Caco-2 (cell line): ENCODE results near the gene ADH6. TPM values are rescaled to one million over a fixed set of nuclear protein-coding genes. Genes with fewer than 3 reads are reported as not detected.

Experiments
- BruUV-seq: library from RNA; stranded (reverse); fragments of 400-500 nt; replicated peaks from 2 replicates; lab custom pipeline; 2021; lab: Mats Ljungman, UMichigan
- CTCF ChIA-PET: fragments of 300-600 bp; sonication (Branson Sonifier 250); formaldehyde crosslinking; loops from one replicate; lab custom pipeline; 2022; ENCODE audit warnings: antibody characterized with exemption; lab: Charles Lee
- POLR2A ChIA-PET: fragments of 300-600 bp; sonication (Branson Sonifier 250); formaldehyde crosslinking; loops from one replicate; lab custom pipeline; 2022; ENCODE audit warnings: antibody characterized with exemption; lab: Charles Lee
- DNase-seq, 2 experiments: peaks; one replicate each; pipeline versions ENCODE4 v3.0.0 to v3.0.0-alpha.2; 2020 to 2022
- H3K27me3 ChIP-seq: replicated peaks from 2 replicates; pipeline ENCODE4 v1.6.0; 2011; ENCODE audit warnings: low read length; ENCODE audit not compliant: control insufficient read depth, insufficient read depth
- H3K36me3 ChIP-seq: 2 replicates; pipeline ENCODE4 v1.5.1; 2011; ENCODE audit warnings: low read length; ENCODE audit not compliant: control insufficient read depth, insufficient read depth
- H3K4me1 ChIP-seq: fragments of 250-450 bp; sonication (Bioruptor Pico); 2 replicates; pipeline ENCODE4 v1.5.1; 2020; ENCODE audit warnings: mild to moderate bottlenecking
- H3K4me3 ChIP-seq: 2 replicates; pipeline ENCODE4 v1.5.1; 2011; ENCODE audit warnings: low read depth, mild to moderate bottlenecking, control low read depth, low read length
- H3K9me3 ChIP-seq: fragments of 250-450 bp; sonication (Bioruptor Pico); 2 replicates; pipeline ENCODE4 v1.5.1; 2020; ENCODE audit warnings: mild to moderate bottlenecking, moderate library complexity
- H3K27ac Mint-ChIP-seq: one replicate; pipeline ENCODE4 v1.8.0; 2022; ENCODE audit warnings: mixed read lengths; ENCODE audit not compliant: unreplicated experiment
- H3K27me3 Mint-ChIP-seq: one replicate; pipeline ENCODE4 v1.8.0; 2022; ENCODE audit warnings: mixed read lengths; ENCODE audit not compliant: insufficient read depth, unreplicated experiment
- H3K36me3 Mint-ChIP-seq: one replicate; pipeline ENCODE4 v1.8.0; 2022; ENCODE audit warnings: mild to moderate bottlenecking, mixed read lengths; ENCODE audit not compliant: insufficient read depth, unreplicated experiment
- H3K4me1 Mint-ChIP-seq: one replicate; pipeline ENCODE4 v1.8.0; 2022; ENCODE audit warnings: low read depth, mixed read lengths; ENCODE audit not compliant: unreplicated experiment
- H3K4me3 Mint-ChIP-seq: one replicate; pipeline ENCODE4 v1.8.0; 2022; ENCODE audit warnings: mild to moderate bottlenecking, moderate library complexity, mixed read lengths; ENCODE audit not compliant: unreplicated experiment
- H3K9me3 Mint-ChIP-seq: one replicate; pipeline ENCODE4 v1.8.0; 2022; ENCODE audit warnings: mixed read lengths; ENCODE audit not compliant: unreplicated experiment
- CTCF ChIP-seq, 2 experiments: fragments of 200-600 bp in 1 of 2; IDR thresholded peaks; 1 replicate in 1 of 2; 2 replicates in 1 of 2; pipeline versions ENCODE4 v1.5.1 to v1.8.0; 2011 to 2022; ENCODE audit warnings: antibody characterized with exemption in 1 of 2, control low read depth in 1 of 2, inconsistent platforms in 1 of 2, low read depth in 1 of 2, low read length in 1 of 2, mild to moderate bottlenecking in 1 of 2, moderate library complexity in 1 of 2; ENCODE audit not compliant: insufficient read depth in 1 of 2, severe bottlenecking in 1 of 2, unreplicated experiment in 1 of 2
- intact Hi-C: fragments of 100-400 bp; cut with micrococcal nuclease; formaldehyde crosslinking; loops from one replicate; pipeline ENCODE4 v1.10.0; 2022; ENCODE audit not compliant: unreplicated experiment
- total RNA-seq: library from RNA; stranded (reverse); gene quantifications from 2 replicates; pipeline ENCODE4 v1.2.3, GENCODE V29; 2022

Gene ADH6
- total RNA-seq, 1 experiment from 2014 or later = 9.1 TPM

GRCh38 chr4:99208719-99209075 is 10.3 kb downstream of the ADH6 start:
- Histone ChIP-seq H3K27me3 (no peaks in the 10 kb centered on the region), H3K4me1 (no peaks in the 10 kb centered on the region), H3K9me3 (no peaks in the 10 kb centered on the region), H3K36me3 (no peaks in the 10 kb centered on the region; the same call in 1 of the 2 replicates), H3K4me3 (no peak overlapping the region)
- no peak overlapping the region for H3K4me3 Mint-ChIP-seq
- POLR2A ChIA-PET = no interaction called here
- no TSS peak for BruUV-seq
- H3K27me3 Mint-ChIP-seq = no peaks in the 10 kb centered on the region
- H3K36me3 Mint-ChIP-seq = peaks cover 4% of the 10 kb centered on the region
- no peak overlapping the region for H3K27ac Mint-ChIP-seq
- TF ChIP-seq CTCF (IDR thresholded peaks at IDR 0.05; ENCODE audit: insufficient read depth in 1 of 2, low read depth in 1 of 2, low read length in 1 of 2, severe bottlenecking in 1 of 2, unreplicated experiment in 1 of 2) = no peak
- peaks cover 15% of the 10 kb centered on the region for H3K4me1 Mint-ChIP-seq
- CTCF ChIA-PET = no interaction called here
- intact Hi-C loops = no loop called here
- DNase-seq = no peak
- H3K9me3 Mint-ChIP-seq = peaks cover 8% of the 10 kb centered on the region

DNA sequence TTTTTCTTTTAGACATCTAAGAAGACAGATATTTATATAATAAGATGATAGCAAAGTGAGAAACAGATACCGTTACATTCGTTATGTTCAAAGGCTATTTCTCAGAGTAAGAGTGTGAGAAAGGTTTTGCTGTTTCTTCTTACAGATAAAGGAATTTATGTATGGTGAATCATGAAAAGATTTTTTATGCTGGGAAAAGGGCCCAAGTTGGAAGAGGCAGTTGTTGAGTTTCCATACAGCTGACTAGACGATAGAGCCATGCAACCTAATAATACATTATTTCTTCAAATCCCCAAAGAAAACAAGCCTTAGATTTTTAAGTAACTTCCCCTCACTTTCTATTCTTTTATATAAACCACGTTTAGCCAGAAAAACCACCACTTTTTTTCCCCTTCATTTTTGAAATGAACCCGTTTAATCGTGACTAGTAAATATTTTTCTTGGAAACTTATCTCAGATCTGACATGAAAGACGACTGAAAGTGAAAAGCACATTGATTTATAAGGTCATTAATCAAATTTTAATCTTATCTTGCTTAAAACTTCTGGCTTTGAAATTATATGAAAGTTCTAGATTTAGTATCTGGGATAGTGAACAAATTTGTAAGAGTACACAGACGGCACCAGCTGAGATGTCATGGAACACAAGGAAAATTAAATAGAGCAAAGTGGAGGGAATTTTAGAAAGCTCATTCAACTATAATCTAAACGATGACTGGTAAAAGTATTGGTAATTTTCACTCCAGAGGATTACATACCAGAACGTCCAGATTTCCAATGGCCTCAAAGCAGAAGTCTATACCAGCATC is 10.9 kb downstream of the ADH6 start:
- Mint-ChIP-seq H3K36me3 (peaks cover 4% of the 10 kb centered on the region), H3K27me3 (no peaks in the 10 kb centered on the region), H3K4me1 (peaks cover 15% of the 10 kb centered on the region), H3K9me3 (peaks cover 8% of the 10 kb centered on the region), H3K4me3 (no peak overlapping the region), H3K27ac (no peak overlapping the region)
- no peaks in the 10 kb centered on the region for H3K9me3 ChIP-seq
- TF ChIP-seq CTCF (IDR thresholded peaks at IDR 0.05; ENCODE audit: insufficient read depth in 1 of 2, low read depth in 1 of 2, low read length in 1 of 2, severe bottlenecking in 1 of 2, unreplicated experiment in 1 of 2) = no peak
- no peak overlapping the region for H3K4me3 ChIP-seq
- CTCF ChIA-PET = no interaction called here
- POLR2A ChIA-PET = no interaction called here
- DNase-seq = no peak
- BruUV-seq = no TSS peak
- no peaks in the 10 kb centered on the region; the same call in 1 of the 2 replicates for H3K36me3 ChIP-seq
- no peaks in the 10 kb centered on the region for H3K4me1 ChIP-seq
- H3K27me3 ChIP-seq = no peaks in the 10 kb centered on the region
- intact Hi-C loops = no loop called here

- BruUV-seq = no TSS peak
- Mint-ChIP-seq H3K4me3 (no peak overlapping the region), H3K27me3 (no peaks in the 10 kb centered on the region), H3K27ac (no peak overlapping the region), H3K9me3 (peaks cover 8% of the 10 kb centered on the region), H3K36me3 (peaks cover 4% of the 10 kb centered on the region), H3K4me1 (peaks cover 15% of the 10 kb centered on the region)
- Histone ChIP-seq H3K9me3 (no peaks in the 10 kb centered on the region), H3K4me3 (no peak overlapping the region), H3K4me1 (no peaks in the 10 kb centered on the region), H3K36me3 (no peaks in the 10 kb centered on the region; the same call in 1 of the 2 replicates), H3K27me3 (no peaks in the 10 kb centered on the region)
- ChIA-PET POLR2A (no interaction called here), CTCF (no interaction called here)
- intact Hi-C loops = no loop called here
- no peak for TF ChIP-seq CTCF (IDR thresholded peaks at IDR 0.05; ENCODE audit: insufficient read depth in 1 of 2, low read depth in 1 of 2, low read length in 1 of 2, severe bottlenecking in 1 of 2, unreplicated experiment in 1 of 2)
- DNase-seq = no peak
Measured at GRCh38 chr4:99207069-99207743, 11.8 kb downstream of the ADH6 start.
